T-cell (primary cell): Measurements from ENCODE around the gene HDAC1. TPM values are rescaled to one million over a fixed set of nuclear protein-coding genes. Genes with fewer than 3 reads are reported as not detected.

Source experiments
- ATAC-seq, 4 experiments: fragments of 200-7000 bp in 3 of 4; fragments of 150-1000 bp in 1 of 4; cut with Tn5 transposase; replicated peaks in 1 of 4; 1 replicate in 3 of 4; 2 replicates in 1 of 4; pipeline ENCODE4 v1.10.0; 2021; ENCODE audit warnings: moderate library complexity in 3 of 4, mild to moderate bottlenecking in 2 of 4, moderate number of reproducible peaks in 1 of 4
- CTCF ChIA-PET, 2 donors: fragments of 300-600 bp; sonication (Branson Sonifier 250); formaldehyde crosslinking; loops; one replicate each; lab custom pipeline; 2022; ENCODE audit warnings: antibody characterized with exemption in 2 of 2; lab: Charles Lee
- POLR2A ChIA-PET, 2 donors: fragments of 300-600 bp; sonication (Branson Sonifier 250); formaldehyde crosslinking; loops; one replicate each; lab custom pipeline; 2022; ENCODE audit warnings: antibody characterized with exemption in 2 of 2; lab: Charles Lee
- DNase-seq, 35 experiments: peaks; one replicate each; pipeline versions ENCODE4 v3.0.0 to v3.0.0-alpha.2; 2013 to 2023
- H3K27ac ChIP-seq: one replicate; pipeline ENCODE4 v1.5.1; 2013; ENCODE audit warnings: low read length
- H3K27me3 ChIP-seq, 2 experiments: replicated peaks in 1 of 2; 1 replicate in 1 of 2; 2 replicates in 1 of 2; pipeline versions ENCODE4 v1.6.1 to v1.7.0; 2013; ENCODE audit warnings: low read length in 1 of 2, mixed read lengths in 1 of 2; ENCODE audit not compliant: control insufficient read depth in 2 of 2, insufficient read depth in 2 of 2; ENCODE audit errors: extremely low read depth in 1 of 2
- H3K36me3 ChIP-seq, 2 donors: 1 replicate in 1 of 2; 2 replicates in 1 of 2; pipeline versions ENCODE4 v1.6.1 to v1.7.0; 2013; ENCODE audit warnings: low read length in 1 of 2; ENCODE audit not compliant: control insufficient read depth in 2 of 2, insufficient read depth in 1 of 2; ENCODE audit errors: extremely low read depth in 1 of 2
- H3K4me1 ChIP-seq, 2 experiments: 1 replicate in 1 of 2; 2 replicates in 1 of 2; pipeline versions ENCODE4 v1.6.1 to v1.7.0; 2013; ENCODE audit warnings: low read length in 2 of 2, mixed read lengths in 1 of 2; ENCODE audit not compliant: insufficient read depth in 2 of 2, control insufficient read depth in 1 of 2; ENCODE audit errors: extremely low read depth in 1 of 2
- H3K4me3 ChIP-seq, 2 donors: 1 replicate in 1 of 2; 2 replicates in 1 of 2; pipeline versions ENCODE4 v1.5.1 to v1.7.0; 2013; ENCODE audit warnings: mild to moderate bottlenecking in 2 of 2, low read length in 1 of 2, moderate library complexity in 1 of 2; ENCODE audit not compliant: control insufficient read depth in 1 of 2; ENCODE audit errors: extremely low read depth in 1 of 2
- H3K9me3 ChIP-seq: 2 replicates; pipeline ENCODE4 v1.7.0; 2013
- H3K27ac Mint-ChIP-seq, 2 donors: one replicate each; pipeline ENCODE4 v1.8.0; 2020 to 2021; ENCODE audit warnings: mild to moderate bottlenecking in 2 of 2, mixed read lengths in 2 of 2
- H3K27me3 Mint-ChIP-seq, 2 donors: one replicate each; pipeline ENCODE4 v1.8.0; 2021 to 2022; ENCODE audit warnings: mixed read lengths in 2 of 2
- H3K36me3 Mint-ChIP-seq: one replicate; pipeline ENCODE4 v1.8.0; 2021; ENCODE audit warnings: mixed read lengths
- H3K4me1 Mint-ChIP-seq, 3 donors: one replicate each; pipeline ENCODE4 v1.8.0; 2020 to 2022; ENCODE audit warnings: mixed read lengths in 3 of 3, mild to moderate bottlenecking in 1 of 3
- H3K4me3 Mint-ChIP-seq, 3 donors: one replicate each; pipeline ENCODE4 v1.8.0; 2020 to 2022; ENCODE audit warnings: mild to moderate bottlenecking in 3 of 3, mixed read lengths in 3 of 3, moderate library complexity in 3 of 3
- H3K9me3 Mint-ChIP-seq, 3 donors: one replicate each; pipeline ENCODE4 v1.8.0; 2020 to 2022; ENCODE audit warnings: mixed read lengths in 3 of 3
- WGBS: methylation state at CpG from one replicate; pipeline ENCODE4 v1.1.5; 2013; ENCODE audit warnings: missing lambda C conversion rate; ENCODE audit not compliant: insufficient coverage; 5-methylcytosine and 5-hydroxymethylcytosine counted together
- total RNA-seq, 35 experiments: library from RNA in 6 of 35; stranded (reverse) in 6 of 35; fragments of 120-200 nt in 1 of 35; gene quantifications; one replicate each; pipeline versions ENCODE4 v1.2.1 to v1.2.4 and lab custom pipeline; 2013 to 2026

HDAC1 gene
- total RNA-seq, 5 donors from 2014 or later (not counting 1 experiment from before 2014, with no cell fraction given): 117 to 153 (median 142) TPM

DNA sequence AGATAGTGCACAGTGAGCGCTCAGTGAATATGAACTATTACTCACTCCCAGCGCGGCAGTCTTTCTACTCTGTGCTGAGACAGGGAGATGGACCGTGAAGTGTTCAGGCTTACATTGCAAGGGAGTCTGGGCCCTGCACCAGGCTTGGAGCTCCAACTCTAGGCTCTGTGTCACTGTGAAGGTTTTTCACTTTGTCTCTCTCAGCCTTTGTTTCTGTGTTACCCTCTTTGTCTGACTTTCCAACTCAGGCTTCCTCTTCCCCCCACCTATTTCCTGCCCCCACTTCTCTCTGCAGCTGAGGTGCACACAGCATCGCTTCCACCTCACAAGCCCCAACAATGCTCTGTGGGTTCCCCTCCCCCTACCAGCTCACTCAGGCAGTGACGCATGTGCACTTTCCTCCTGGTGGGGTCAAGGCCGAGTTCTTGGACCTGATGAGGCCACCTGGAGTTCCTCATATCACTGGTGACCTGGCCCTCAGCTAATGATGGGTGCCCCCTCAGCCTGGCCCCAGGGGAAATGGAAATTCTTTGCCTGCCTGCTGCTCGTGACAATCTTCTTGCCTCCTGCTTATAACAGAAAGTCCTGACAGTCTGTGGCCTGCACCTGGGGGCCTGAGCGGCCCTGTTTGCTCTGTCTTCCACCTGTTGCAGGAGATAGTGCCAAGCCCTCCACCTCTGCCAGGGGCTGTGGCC, 41.9 kb upstream of the HDAC1 start:
- no peaks in the 10 kb centered on the region for H3K27me3 ChIP-seq
- CTCF ChIA-PET: interaction anchor here (0.6 to 1.9 kb wide), 9 partner anchors 10 to 92 kb away, joined by 3 to 7 read pairs (median 4); partner anchors contain the start of gene HDAC1 (in 1 of the 2)

DNA sequence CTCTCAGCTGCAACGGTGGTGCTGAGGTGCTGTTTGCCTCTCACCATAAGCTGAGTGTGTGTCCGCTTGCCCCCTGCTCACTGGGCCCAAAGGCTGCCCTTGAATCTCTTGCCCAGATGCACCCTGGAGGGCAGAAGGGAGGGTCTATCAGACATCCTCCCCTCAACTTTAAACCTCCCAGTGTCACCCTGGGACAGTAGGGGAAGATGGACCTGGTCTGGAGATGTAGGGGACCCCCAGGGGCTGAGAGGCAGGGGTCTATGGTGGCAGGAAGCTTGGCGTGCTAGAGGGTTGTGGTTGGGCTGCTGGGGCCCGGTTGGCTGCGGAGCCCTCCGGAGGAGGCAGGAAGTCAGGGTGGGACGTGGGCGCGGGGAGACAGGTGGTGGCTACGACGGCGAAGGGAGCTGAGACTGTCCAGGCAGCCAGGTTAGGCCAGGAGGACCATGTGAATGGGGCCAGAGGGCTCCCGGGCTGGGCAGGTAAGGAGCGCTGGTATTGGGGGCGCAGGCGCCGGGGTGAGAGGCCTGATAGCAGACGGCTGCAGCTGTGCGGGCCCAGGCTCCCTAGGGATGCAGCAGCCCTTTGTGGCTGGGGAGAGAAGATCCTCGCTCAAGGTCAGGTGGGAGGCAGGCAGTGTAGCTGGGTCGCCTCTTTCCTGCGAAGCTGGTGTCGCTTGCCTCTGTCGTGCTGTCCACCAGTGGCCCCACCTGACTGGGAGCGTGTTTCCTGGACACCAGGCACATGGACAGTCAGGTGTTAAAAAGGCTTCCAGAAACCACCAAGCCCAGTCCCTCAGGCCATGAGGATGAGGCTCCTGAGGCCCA, 40.8 kb upstream of the HDAC1 start, which contains the start of gene LCK:
Gene LCK (plus strand): TSS at position 373 of the 824 bp plus-strand sequence. CDS start 23,065 bp downstream, outside the sequence.
- CTCF ChIA-PET: no interaction called here
- Mint-ChIP-seq H3K4me1 (peaks cover 55 to 84% (median 75%) of the 10 kb centered on the region in 3 donors), H3K4me3 (peak within 1 kb of the TSS; percentile 91 to 100 (median 100)), H3K36me3 (peaks cover 21% of the 10 kb centered on the region), H3K9me3 (no peaks in the 10 kb centered on the region), H3K27ac (peak within 1 kb of the TSS; percentile 100), H3K27me3 (no peaks in the 10 kb centered on the region)
- ATAC-seq (peak; percentile 17 to 51 (median 40)), DNase-seq (peak in 33 of 35 experiments; percentile 34 to 76 (median 58))
- Histone ChIP-seq H3K9me3 (no peaks in the 10 kb centered on the region), H3K27ac (peak within 1 kb of the TSS; percentile 96), H3K27me3 (no peaks in the 10 kb centered on the region), H3K36me3 (peaks cover 3 to 5% of the 10 kb centered on the region in 2 donors), H3K4me1 (peaks cover 38 to 72% of the 10 kb centered on the region in 2 experiments), H3K4me3 (peak within 1 kb of the TSS; percentile 84 to 97)
- WGBS: under 1% methylated on average over 23 of the region's 25 CpGs
- POLR2A ChIA-PET: interaction anchor here in 1 of 2 donors (0.6 to 1.2 kb wide), 3 partner anchors 10 to 68 kb away, joined by 4 read pairs; no protein-coding TSS in a partner anchor

More for the DNA sequence above, 41.9 kb upstream of the HDAC1 start:
- Histone ChIP-seq H3K27ac (peak overlapping the region; percentile 96), H3K4me1 (peaks cover 28 to 63% of the 10 kb centered on the region in 2 experiments), H3K9me3 (no peaks in the 10 kb centered on the region), H3K36me3 (peaks cover 3 to 5% of the 10 kb centered on the region in 2 donors), H3K4me3 (peak overlapping the region; percentile 84 to 97)
- Mint-ChIP-seq H3K27ac (peak overlapping the region; percentile 100), H3K27me3 (no peaks in the 10 kb centered on the region), H3K9me3 (no peaks in the 10 kb centered on the region), H3K4me3 (peak overlapping the region; percentile 91 to 100 (median 100)), H3K4me1 (peaks cover 49 to 83% (median 73%) of the 10 kb centered on the region in 3 donors), H3K36me3 (peaks cover 17% of the 10 kb centered on the region)
- POLR2A ChIA-PET: interaction anchor here (0.5 to 1.8 kb wide), 7 partner anchors 9 to 981 kb away, joined by 4 to 11 read pairs (median 6); partner anchors contain the start of gene MARCKSL1 (in 1 of the 2)
- ATAC-seq (peak; percentile 76 to 85 (median 80)), DNase-seq (peak; percentile 67 to 92 (median 81))
- WGBS: 2% methylated on average over 9 of the region's 9 CpGs

DNA sequence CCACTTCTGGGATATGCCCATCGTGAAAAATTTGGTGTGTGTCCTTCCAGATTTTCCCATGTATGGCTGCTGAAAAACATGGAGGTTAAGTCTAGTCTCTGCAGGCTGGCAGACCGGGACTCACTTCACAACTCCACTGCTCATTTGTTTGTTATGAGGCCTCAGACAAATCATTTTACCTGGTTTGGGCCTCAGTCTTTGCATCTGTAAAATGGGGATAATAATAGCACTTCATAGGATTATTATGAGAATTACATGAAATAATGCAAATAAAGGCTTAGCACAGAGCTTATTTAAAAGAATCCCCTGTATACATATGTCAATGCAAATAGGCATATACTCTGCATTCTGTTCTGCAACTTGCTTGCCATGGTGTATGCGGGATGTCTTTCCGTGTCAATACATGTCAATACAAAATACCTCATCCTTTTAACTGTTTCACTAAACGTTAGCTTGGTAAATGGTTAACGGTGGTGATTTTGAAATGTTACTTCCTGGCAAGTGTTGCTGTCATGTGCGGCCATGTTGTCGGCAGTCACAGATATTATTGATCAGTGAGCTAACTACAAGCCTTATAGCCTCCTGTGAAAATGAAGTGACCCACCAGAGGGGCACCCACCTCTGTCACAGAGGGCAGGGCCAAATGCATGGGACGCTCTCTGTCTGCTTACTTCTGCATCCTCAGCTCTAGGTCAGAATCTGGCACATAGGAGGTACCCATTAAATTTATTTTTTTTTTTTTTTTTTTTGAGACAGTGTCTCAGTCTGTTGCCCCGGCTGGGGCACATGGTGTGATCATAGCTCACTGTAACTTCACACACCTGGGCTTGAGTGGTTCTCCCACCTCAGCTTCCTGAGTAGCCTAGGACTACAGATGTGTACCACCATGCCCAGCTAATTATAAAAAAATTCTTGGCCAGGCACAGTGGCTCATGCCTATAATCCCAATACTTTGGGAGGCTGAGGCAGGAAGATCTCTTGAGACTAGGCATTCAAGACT, 36.5 kb upstream of the HDAC1 start:
- Histone ChIP-seq H3K36me3 (peaks cover 0 to 29% of the 10 kb centered on the region in 2 donors), H3K27ac (peak overlapping the region; percentile 96), H3K4me1 (peaks cover 42 to 71% of the 10 kb centered on the region in 2 experiments), H3K27me3 (no peaks in the 10 kb centered on the region), H3K9me3 (no peaks in the 10 kb centered on the region), H3K4me3 (peak overlapping the region; percentile 84 to 97)
- peak in 5 of 35 experiments; percentile 33 to 54 (median 43) for DNase-seq
- no peaks in the 10 kb centered on the region for H3K27me3 Mint-ChIP-seq
- ChIA-PET POLR2A (interaction anchor here (0.6 to 1.2 kb wide), 7 partner anchors 13 to 561 kb away, joined by 3 to 11 read pairs (median 5); partner anchors contain the start of gene MARCKSL1 (in 1 of the 2)), CTCF (interaction anchor here (0.5 to 1.5 kb wide), 9 partner anchors 13 to 183 kb away, joined by 3 to 8 read pairs (median 4); partner anchors contain the start of genes HDAC1 (in 1 of the 2) and TMEM39B (in 1 of the 2))
- peak overlapping the region; percentile 93 for H3K27ac Mint-ChIP-seq
- no peaks in the 10 kb centered on the region for H3K9me3 Mint-ChIP-seq
- H3K4me1 Mint-ChIP-seq: peaks cover 50 to 68% (median 68%) of the 10 kb centered on the region in 3 donors
- peak in 1 of 4 experiments; percentile 32 for ATAC-seq
- peak overlapping the region; percentile 83 to 100 (median 91) for H3K4me3 Mint-ChIP-seq
- peaks cover 36% of the 10 kb centered on the region for H3K36me3 Mint-ChIP-seq
- 0% methylated on average over 2 of the region's 10 CpGs for WGBS

DNA sequence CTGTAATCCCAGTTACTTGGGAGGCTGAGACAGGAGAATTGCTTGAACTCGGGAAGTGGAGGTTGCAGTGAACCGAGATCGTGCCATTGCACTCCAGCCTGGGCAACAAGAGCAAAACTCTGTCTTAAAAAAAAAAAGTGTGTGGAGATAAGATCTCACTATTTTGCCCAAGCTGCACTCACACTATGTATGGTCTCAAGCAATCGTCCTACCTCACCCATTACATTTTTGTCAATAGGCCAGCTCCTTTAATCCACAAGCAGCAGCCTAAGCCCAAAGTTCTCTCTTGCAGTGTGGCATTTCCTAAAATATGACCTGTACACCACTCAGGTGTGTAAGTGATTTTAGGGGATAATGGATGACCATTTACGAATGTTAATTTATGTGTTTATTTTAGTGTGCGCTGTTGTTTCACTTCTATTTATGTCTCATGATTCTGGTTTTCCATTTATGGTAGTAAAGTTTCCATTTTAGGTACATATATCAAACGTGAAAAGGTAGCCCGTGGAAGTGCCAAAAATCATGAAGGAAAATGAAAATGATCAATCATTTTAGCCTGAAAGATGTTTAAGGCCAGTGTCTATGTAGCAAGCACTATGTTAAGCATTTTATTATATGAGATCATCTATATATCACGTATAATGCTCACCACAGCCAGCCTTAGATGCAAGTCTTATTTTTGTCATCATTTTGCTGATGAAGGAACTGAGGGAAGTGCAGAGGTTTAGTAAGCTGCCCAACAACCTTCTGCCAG, 35.2 kb upstream of the HDAC1 start:
- Mint-ChIP-seq H3K9me3 (no peaks in the 10 kb centered on the region), H3K4me1 (peaks cover 52 to 64% (median 62%) of the 10 kb centered on the region in 3 donors), H3K27ac (peak overlapping the region; percentile 94 to 96), H3K27me3 (no peaks in the 10 kb centered on the region), H3K4me3 (peak overlapping the region; percentile 82 to 91 (median 83)), H3K36me3 (peaks cover 40% of the 10 kb centered on the region)
- DNase-seq (peak in 1 of 35 experiments; percentile 48), ATAC-seq (peak in 1 of 4 experiments; percentile 19)
- Histone ChIP-seq H3K4me3 (peak overlapping the region; percentile 84 to 97), H3K36me3 (peaks cover 0 to 38% of the 10 kb centered on the region in 2 donors), H3K27ac (peak overlapping the region; percentile 96), H3K9me3 (no peaks in the 10 kb centered on the region), H3K4me1 (peaks cover 42 to 73% of the 10 kb centered on the region in 2 experiments), H3K27me3 (no peaks in the 10 kb centered on the region)
- WGBS: 0% methylated on average over 3 of the region's 9 CpGs
- ChIA-PET CTCF (interaction anchor here (0.5 to 1.5 kb wide), 3 partner anchors 9 to 1388 kb away, joined by 3 to 5 read pairs (median 3); no protein-coding TSS in a partner anchor), POLR2A (interaction anchor here in 1 of 2 donors (0.5 to 0.6 kb wide), 2 partner anchors 31 to 88 kb away, joined by 3 to 4 read pairs; no protein-coding TSS in a partner anchor)

DNA sequence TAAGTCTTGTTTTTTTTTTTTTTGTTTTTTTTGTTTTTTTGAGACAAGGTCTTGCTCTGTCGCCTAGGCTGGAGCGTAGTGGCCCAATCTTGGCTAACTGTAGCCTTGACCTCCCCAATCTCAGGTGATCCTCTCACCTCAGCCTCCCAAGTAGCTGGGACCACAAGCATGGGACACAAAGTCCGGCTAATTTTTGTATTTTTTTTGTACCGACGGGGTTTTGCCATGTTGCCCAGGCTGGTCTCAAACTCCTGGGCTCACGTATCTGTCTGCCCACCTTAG, 34.7 kb upstream of the HDAC1 start:
- POLR2A ChIA-PET: interaction anchor here in 1 of 2 donors (0.6 to 0.7 kb wide), 2 partner anchors 14 to 32 kb away, joined by 3 to 4 read pairs; no protein-coding TSS in a partner anchor
- 80% methylated on average over 2 of the region's 6 CpGs for WGBS
- Mint-ChIP-seq H3K4me3 (peak overlapping the region; percentile 82 to 91 (median 83)), H3K27me3 (no peaks in the 10 kb centered on the region), H3K27ac (peak overlapping the region; percentile 94 to 96), H3K4me1 (peaks cover 52 to 60% (median 56%) of the 10 kb centered on the region in 3 donors), H3K36me3 (peaks cover 36% of the 10 kb centered on the region), H3K9me3 (no peaks in the 10 kb centered on the region)
- CTCF ChIA-PET: no interaction called here
- DNase-seq (no peak), ATAC-seq (no peak)
- Histone ChIP-seq H3K4me3 (peak overlapping the region; percentile 84 to 97), H3K27ac (peak overlapping the region; percentile 96), H3K4me1 (peaks cover 42 to 78% of the 10 kb centered on the region in 2 experiments), H3K27me3 (no peaks in the 10 kb centered on the region), H3K36me3 (peaks cover 0 to 41% of the 10 kb centered on the region in 2 donors), H3K9me3 (no peaks in the 10 kb centered on the region)
